Stimulated activated CD8-positive, alpha-beta memory T cell treated with anti-CD3 and anti-CD28 coated beads, Interleukin-7, amount 100 ng/mL, for 4 hours (primary cell): ENCODE data around the gene CDA.
A peak's percentile ranks its signal among the peaks of the same experiment; 100 is the strongest.

Experiments
- DNase-seq, 2 donors: peaks; one replicate each; pipeline ENCODE4 v3.0.0-alpha.2; 2020; ENCODE audit warnings: low read depth in 2 of 2

Gene CDA

DNA sequence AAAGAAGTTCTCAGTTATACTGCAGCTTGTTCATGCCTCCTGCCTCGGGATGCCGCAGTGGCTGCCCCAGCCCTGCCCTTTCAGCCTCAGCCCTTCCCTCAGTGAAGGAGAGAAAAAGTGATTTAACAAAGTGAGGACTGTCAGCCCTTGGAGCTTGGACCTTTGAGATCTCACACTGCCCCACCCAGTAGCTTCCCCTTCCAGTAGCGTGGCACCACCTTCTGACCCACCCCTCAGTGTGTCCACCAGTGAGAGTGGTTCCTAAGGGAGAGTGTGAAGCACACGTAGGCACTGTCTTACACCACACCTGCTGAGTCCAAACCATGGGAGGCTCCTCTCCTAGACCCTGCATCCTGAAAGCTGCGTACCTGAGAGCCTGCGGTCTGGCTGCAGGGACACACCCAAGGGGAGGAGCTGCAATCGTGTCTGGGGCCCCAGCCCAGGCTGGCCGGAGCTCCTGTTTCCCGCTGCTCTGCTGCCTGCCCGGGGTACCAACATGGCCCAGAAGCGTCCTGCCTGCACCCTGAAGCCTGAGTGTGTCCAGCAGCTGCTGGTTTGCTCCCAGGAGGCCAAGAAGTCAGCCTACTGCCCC is at the start of gene CDA:
Gene CDA (plus strand): TSS at position 464 of the 592 bp plus-strand sequence. CDS start 33 bp downstream, at position 497.
- no peak for DNase-seq

DNA sequence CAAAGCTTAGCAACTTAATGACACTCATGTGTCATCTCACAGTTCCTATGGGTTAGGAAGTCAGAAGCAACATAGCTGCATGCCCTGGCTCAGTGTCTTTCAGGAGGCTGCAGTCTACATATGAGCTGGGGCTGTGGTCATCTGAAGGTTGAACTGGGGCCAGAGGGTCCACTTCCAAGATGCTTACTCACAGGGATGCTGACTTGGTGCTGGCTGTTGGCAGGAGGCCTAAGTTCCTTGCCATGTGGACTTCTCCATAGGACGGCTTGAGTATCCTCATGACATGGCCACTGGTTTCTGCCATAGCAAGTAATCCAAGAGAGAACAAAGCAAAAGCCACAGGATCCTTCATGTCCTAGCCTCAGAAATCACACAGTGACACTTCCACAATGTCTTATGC is 48.6 kb upstream of the CDA start:
- no peak for DNase-seq

DNA sequence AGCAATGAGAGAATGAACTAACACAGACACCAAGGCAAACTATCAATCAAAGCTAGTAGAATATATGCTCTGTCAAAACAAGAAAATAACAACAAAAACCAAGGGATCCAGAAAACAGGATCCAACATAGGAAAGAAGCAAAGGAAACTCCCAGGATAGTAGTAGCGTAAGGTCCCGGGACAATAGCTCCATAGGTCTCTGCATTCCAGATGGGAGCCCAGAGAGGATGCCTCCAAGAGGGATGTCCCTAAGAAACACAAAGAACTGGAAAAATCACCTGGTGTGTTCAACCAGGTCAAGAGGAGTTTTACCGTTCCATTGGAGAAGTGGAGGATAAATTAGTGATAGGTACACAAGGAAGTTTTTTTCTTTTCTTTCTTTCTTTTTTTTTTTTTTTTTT is 42.3 kb upstream of the CDA start:
- no peak for DNase-seq

DNA sequence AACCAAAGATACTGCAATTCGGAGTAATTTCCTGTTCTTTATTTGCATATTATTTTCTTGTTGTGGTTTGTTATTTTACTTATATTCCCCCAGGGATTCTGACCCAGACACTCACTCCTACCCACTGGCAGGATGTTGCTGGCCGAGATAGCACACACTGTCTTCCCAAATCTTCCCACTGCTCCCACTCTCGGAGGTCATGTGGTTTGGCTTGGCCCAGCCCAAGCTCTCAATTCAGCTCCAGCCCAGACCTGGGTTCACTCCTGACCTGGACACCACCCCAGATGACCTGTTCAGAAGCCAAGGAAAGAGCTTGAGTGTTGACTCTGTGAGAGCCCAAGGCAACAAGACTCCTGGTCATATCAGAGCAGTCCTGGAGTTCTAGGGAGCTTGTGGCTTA is 37.7 kb upstream of the CDA start:
- no peak for DNase-seq

DNA sequence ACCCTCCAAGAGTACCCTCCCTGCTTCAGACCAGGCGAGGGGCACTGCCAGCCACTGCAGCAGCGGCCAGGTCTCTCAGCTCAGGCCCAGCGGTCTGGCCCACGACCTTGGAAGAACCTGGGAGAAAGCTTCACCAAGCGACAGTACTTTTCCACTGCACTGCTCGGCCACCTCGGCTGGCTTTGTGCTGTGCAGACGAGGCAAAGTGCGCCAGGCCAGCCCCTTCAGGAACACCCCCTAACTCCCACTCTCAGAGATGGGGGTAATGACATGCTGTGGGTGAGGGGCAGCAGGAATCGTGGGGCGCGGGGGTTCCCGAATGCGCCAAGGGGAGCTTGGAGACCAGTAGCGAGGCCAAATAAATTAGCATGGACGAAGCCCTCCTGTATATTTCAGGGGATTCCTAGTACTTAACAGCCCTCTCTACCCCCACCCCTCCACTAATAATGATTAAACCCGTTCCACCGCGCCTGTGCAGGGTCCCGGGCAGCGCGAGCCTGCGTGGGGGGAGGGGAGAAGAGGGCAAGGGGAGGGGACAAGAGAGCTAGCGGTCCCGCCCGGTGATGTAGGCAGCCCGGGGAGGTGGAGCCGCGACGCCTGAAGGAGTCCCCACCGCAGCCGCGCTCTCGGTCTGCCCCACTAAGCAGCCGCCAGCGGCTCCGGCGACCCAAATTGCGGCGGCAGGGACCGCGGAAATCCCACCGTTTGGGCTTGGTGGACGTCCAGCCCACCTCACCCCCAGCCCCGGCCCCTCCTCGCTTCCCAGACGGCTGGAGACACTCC is 36.8 kb upstream of the CDA start, which contains the start of gene FAM43B:
Gene FAM43B (plus strand): TSS at position 629 of the 783 bp plus-strand sequence. CDS start 401 bp downstream, outside the sequence.
- DNase-seq = no peak

DNA sequence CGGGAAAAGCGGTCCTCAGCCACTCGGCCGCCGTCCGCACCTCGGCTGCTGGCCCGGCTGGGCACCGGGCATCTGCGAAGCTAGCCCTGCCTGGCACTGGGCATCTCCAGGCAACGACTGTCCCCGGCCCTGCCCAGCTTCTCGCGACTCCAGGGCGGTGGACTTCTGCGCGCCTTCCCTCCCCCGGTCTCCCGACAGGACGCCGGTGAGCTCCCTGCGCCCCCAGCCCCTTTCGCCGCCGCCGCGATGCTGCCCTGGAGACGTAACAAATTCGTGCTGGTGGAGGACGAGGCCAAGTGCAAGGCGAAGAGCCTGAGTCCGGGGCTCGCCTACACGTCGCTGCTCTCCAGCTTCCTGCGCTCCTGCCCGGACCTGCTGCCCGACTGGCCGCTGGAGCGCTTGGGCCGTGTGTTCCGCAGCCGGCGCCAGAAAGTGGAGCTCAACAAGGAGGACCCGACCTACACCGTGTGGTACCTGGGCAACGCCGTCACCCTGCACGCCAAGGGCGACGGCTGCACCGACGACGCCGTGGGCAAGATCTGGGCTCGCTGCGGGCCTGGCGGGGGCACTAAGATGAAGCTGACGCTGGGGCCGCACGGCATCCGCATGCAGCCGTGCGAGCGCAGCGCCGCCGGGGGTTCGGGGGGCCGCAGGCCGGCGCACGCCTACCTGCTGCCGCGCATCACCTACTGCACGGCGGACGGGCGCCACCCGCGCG is 36.0 kb upstream of the CDA start:
- DNase-seq = no peak

DNA sequence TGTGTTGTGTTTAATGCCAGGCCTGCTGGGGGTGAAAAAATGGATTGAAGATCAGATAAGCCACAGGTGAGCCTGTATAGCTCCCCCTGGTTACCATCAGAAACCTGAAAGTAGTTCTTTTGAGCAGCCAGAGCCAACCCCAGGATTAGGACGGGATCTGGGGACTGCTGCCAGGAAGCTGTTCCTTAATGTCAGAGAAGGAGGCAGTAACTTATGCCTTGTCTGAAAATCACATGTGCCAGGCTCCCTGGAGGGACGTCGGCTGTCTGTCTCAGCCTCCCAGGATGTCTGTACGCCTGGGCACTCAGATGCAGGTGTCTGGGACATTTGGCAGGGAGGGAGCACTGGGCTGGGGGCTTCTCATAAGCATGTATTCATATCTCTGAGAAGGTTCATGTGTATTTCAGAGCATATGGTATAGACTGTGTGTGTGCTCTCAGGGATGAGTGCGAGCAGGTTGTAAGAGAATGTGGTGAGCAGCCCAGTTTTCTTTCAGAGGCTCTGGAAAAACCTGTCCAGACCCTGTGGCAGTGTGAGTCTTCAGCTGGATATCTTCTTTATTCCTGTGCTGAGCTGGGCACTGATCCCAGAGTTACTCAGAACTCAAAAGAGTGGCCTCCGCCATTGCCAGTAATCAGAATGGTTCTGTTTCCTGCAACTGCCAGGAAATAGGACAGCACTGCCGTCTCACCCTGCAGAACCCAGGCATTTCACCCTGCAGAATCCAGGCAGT is 33.7 kb upstream of the CDA start:
- DNase-seq = no peak

DNA sequence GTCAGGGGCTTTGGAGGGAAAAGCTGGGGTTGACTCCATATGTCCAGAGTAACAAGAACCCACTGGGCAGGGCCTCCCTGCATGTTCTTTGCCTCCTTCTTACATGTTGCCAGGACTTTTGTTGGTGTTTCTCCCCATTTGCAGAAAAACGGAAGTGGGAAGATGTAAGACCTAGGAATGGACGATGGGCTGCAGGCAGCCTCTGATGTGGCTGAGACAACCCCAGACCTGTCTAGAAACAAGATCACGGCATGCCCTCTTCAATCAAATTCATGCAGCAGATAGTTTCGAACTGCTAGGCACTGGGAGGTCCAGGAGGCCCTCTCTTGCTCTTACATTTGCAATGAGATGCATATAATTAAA is 33.2 kb upstream of the CDA start:
- no peak for DNase-seq

DNA sequence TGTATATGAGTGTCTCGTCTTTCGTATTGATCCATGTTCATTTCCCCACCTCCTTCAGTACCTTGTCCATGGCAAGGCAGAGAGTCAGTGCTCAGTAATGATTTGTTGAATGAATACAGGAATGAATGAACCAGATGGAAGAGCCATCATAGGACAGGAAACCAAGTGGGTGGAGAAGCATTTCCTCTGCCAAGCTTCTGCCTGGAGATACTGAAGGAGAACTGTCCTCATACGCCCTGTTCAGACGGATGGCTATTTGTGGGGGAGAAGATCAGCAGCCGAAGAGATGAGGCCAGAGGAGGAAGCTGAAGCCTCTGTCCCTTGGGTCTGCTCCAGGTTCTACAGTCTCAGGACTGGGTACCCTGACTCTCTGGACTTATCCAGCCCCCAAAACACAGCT is 30.7 kb upstream of the CDA start:
- no peak for DNase-seq

DNA sequence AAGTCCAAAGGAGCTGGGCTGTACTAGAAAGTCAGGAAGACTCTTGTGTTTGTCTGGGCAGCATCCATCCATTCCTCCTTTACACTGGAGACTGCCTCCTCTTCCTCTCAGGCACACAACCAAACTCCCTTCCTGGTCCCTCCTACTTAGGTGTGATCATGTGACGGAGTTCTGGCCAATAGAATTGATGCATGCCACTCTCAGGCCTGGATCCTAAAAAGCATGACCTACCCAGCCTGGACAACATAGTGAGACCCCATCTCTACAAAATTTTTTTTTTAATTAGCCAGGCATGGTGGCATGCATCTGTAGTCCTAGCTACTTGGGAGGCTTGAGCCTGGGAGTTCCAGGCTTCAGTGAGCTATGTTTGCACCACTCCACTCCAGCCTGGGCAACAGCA is 27.9 kb upstream of the CDA start:
- no peak for DNase-seq

DNA sequence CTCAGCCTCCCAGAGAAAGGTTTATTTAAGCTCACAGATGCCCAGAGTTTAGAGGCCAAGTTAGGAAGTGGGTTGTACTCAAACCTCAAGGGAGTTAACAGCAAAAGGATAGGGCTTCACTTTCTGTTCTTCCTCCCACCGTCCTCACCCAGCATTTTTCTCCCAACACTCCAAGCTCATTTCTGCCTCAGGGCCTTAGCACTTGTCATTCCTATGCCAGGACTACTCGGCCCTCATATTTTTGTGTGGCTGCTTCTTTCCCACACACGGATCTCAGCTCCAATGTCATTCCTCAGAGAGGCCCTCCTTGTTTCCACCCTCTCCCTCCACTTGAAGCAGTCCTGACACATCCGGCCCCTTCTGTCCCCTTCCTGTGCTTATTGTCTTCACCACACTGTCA is 23.7 kb upstream of the CDA start:
- no peak for DNase-seq

DNA sequence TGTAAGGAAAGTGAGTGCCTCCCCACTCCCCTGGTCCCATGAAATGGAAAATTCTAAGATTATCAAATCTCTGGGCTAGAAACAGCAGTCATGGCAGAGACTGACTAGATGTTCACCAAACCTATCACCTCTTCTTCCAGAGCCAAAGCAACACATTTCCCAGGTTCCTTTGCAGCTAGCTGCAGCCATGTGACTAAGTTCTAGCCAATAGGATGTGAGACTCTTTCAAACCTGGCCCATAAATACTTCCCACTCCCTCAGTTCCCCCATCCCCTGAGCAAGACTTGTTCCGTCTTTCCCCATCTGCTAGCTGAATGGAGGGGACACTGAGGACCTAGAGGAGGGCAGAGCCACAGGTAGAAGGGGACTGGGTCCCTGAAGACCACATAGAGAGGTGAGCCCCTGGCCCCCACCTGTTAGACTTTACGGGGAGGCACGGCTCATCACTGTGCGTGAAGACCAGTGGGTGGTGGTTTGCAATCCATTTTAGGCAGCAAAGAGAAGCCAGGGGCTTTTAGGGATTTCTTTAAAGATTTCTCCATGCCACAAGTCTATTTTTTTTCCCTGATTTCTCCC is 19.3 kb upstream of the CDA start:
- no peak for DNase-seq

DNA sequence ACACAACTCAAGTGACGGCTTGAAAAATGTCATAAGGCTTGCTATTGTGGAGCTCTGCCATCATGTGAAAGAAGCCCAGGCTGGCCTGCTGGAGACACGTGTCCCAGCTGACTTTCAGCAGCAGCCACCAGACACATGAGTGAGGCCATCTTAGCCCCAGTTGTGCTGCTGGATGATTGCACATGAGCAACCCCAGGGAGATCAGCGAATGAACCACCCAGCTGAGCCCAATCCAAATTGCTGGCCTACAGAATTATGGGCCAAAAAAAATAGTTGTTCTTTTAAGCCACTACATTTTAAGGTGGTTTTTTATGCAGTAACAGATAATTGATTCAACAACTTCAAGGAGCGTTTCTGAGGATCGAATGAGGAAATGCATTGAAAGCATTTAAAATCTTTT is 17.5 kb upstream of the CDA start:
- DNase-seq = no peak

DNA sequence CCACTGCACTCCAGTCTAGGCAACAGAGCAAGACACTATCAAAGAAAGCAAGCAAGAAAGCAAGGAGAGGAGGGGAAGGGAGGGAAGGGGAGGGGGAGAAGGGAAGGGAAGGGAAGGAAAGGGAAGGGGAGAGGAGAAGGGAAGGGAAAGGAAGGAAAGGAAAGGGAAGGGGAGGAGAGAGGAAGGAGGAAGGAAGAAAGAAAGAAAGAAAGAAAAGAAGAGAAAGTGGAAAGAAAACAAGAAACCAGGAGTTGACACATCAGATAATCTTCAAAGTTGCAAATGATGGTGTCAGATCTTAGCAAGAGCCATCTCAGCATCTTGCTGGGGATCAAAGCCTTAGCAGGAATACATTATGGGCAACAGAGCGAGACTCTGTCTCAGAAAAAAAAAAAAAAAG is 14.9 kb upstream of the CDA start:
- DNase-seq = no peak

DNA sequence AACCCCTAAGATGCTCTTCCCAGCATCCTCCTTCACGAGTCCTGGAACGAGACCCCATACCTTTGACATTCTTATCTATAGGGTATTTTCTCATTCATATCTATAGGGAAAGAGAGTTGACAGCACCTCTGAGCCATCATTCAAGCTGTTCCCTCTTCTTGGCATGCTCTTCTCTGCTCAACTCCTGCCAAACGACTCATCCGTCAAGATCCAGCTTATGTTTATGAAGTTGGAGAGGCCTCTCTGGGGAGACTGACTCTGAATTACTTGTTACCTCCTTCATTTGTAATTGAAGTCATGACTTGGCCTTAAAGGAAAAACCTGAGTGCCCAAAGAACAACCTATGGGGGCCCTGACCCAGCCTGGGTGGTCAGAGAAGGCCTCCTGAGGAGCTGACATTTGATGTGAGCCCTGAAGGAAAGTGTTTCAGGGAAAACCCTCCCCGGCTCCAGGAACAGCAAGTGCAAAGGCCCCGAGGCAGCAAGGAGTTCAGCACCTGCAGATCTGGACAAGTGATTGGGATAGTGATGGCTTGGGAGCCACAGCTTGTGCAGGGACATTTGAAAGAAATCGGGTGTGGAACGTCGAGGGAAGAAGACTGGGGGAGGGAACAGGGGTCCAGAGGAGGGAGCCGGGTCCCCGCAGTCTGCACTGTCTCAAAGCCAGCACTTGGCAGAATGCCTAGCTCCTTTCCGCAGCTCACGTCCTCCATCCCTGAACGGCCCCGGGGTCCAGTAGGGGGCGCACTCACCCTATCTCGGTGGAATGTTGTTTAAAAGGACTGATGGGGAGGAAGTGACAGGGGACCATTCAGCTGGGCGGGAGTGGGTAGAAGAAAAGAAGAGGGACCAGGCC is 14.0 kb upstream of the CDA start:
- DNase-seq = peak; percentile 17 to 32

DNA sequence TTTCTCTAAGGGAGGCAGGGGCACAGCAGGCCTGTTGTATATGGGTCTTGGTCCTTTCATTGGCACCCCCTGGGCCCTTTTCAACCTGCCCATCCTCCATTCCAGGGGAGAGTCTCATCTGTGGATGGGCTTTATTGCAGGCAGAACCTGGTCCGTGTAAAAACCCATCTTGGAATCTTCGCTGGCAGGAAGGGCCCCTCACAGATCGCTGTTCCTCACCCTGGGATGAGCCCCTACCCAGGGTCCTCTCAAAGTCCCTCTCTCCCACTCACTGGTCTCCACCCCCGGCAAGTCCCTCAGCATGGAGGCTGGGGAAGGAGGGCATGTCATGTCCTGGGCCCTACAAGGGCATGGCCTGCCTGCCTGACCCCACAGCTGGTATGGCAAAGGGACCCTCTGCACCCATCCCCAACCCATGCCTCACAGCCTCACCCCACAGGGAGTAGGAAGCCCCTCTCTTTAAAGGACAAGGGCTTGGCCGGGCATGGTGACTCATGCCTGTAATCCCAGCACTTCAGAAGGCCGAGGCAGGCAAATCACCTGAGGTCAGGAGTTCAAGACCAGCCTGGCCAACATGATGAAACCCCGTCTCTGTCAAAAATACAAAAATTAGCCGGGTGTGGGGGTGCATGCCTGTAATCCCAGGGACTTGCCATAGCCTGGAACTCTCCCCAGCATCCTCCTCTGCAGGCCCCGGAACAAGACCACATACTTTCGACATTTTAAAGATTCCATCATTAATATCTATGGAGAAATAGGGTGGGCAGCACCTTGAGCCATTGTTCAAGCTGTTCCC is 13.2 kb upstream of the CDA start:
- DNase-seq = no peak

DNA sequence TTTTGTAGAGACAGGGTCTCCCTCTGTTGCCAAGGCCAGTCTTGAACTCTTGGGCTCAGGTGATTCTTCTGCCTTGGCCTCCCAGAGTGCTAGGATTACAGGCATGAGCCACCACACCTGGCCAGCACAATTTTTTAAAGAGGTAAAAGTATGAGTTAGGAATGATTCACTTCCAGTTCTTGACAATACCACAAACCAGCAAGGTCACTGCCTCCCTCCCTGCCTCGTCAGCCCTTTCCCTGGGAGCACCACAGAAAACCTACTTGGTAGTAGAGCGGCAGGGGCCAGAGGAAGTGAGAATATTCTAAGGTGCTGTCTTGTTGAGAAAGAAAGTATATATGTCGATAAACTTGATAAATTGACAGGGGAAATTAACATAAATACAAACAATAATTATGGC is 10.8 kb upstream of the CDA start:
- DNase-seq = no peak

DNA sequence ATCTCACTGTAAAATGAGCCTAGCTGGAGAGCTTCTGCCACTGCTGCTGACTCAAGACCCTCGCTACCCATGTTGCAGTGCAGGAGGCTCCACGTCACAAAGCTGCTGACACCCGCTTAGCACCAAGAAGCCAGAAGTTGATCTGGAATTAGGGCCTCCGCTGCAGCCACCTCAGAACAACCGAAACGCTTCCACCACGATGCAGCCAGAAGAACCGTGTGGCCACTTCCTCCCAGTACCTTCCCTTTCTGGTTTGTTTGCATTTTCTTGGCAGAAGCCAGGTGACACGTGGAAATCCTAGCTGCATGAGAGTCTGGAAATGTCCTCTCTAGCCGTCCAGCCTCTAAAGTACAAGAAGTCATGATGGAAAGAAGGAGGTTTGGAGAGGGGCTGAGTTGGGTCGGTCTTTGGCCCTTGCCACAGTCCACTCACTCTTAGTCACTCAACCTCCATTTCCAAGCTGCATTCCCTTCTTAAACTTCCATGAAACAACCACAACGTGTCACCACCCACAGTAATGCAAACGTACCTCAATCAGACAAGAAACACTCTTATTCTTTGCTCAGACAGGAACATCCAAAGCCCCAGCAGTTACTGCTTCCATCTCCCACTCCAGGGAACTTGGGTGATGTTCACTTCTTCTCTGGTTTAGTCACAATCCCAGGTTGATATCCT is 10.0 kb upstream of the CDA start:
- DNase-seq = no peak

DNA sequence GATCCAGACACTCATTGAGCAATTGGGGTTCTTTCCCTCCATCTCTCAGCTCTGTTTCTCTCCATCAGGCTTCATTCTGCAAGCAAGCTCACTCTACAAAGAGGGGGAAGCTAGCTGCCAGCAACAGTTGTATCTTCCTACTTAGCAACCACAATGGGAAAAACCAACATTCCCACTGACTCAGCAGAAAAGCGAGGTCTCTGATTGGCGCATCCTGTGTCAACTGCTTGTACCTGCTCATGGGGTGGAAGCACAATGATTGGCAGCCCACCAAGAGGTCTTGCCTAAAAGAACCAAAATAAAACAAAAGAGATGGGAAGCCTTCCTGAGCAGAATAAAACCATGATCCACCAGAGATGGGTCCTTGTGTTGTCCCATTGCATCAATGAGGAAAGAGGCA is 4.0 kb upstream of the CDA start:
- no peak for DNase-seq
